HG02840 (cell line): ENCODE results near the gene TBC1D22A.

Experiments used
- ATAC-seq: cut with Tn5 transposase; IDR thresholded peaks from one replicate; pipeline ENCODE4 v1.9.1; 2021; ENCODE audit warnings: mild to moderate bottlenecking, moderate library complexity, moderate number of reproducible peaks; ENCODE audit not compliant: unreplicated experiment, low FRiP score

TBC1D22A gene

GRCh38 chr22:47121791-47122190 lies 359.3 kb downstream of the TBC1D22A start:
- ATAC-seq = no peak

DNA sequence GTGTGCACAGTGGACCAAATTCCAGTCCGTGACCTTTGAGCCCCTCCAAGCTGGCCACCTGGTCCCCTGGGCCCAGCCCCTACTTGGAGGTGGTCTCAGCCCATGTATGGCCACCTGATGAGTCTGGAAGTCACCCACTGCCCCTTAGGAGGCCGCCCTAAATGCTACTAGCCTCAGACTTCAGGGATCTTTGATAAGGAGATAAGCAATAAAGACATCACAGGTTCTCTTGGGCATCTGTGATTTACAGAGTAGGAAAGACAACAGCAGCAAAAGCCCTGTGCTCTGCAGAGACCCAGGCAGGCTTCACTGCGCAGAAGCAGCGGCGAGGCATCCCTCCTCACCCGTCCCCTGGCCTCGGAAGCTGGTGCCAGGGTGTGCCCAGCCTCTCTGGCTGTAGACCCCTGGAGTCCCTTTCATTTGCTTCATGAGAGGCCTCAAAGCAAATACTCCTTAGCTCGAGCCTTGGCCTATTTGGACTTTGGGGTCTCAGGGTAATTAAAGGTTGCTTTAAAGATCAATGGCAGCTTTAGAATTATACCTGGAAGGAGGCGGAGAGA lies 360.1 kb downstream of the TBC1D22A start:
- no peak for ATAC-seq

DNA sequence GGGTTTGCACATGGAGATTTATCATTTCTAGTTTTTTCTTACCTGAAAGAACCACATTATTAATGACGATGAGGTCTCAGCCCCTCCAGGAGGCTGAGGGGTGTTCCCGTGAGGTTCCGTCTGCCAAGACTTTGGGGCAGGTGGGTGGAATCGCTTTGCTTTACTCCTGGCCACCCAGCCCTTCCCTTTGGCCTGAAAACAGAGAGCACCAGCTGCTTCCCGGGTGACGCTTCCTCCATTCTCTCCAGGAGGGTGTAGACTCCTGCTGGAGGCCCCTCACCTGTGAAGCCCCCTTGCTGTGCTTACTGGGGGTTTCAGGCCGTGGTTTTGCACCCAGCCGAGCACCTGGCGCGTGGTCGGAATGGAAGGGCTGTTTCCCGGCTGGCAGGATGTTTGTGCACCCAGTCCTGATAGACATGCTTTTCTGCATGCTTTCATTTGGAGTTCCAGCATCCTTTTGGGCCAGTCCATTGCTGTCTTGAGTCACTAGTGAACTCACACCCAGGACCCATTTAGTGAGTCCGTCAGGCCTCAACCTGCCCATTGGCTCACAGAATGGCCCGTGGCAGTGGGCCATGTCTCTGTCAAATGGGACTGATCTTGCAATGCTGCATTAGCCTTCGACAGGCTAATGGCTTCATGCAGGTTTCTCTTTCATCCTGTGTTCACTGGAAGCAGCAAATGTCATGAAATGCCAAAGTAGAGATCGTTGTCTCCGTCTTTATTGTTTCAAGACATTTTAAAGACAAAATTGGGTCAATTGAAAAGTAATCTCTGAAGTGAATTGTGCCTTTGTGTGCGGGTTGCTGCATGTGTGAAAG lies 360.8 kb downstream of the TBC1D22A start:
- ATAC-seq = no peak

GRCh38 chr22:47123827-47124442 lies 361.5 kb downstream of the TBC1D22A start:
- ATAC-seq = no peak

GRCh38 chr22:47124451-47124881 lies 362.0 kb downstream of the TBC1D22A start:
- ATAC-seq = no peak

GRCh38 chr22:47124961-47125360 lies 362.5 kb downstream of the TBC1D22A start:
- no peak for ATAC-seq

DNA sequence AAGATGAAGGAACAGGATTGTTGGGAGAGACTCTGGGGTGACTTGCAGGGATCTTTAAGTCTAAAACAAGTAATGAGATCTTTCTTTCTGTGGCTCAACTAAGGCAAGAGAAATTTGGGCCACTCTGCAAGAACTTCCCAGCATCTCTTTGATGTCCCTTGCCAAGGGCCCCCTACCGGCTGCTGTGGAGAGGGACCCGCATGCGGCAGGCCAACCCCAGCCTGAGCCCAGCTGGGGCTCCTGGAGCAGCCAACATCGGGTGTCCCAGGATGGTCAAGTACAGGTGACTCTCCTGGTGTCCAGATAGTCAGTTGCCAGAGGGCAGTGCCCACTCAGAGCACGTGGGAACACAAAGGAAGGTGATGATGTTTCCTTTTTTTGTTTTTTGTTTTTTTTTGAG lies 363.2 kb downstream of the TBC1D22A start:
- no peak for ATAC-seq

DNA sequence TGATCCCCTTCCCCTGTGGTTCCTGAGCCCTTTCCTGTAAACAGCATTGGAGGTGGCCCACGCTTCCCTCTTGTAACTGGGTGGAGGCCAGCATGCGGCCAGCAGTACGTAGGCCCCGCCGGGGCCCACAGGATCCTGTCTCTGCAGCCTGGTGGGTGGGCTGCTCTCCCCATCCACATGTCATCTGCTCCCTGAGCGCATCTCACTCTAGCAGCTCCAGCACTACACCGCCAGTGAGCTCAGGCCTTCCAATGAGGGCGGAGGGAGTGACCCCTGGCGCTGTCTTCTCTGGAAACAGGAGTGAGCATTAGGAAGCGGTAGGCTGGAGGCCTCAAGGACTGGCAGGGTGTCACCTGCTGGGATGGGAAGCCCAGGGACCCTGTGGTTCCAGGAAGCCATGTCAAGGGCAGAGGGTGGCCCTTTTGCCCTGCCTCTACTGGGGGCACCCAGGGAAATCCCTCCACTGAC lies 363.9 kb downstream of the TBC1D22A start:
- ATAC-seq = no peak

DNA sequence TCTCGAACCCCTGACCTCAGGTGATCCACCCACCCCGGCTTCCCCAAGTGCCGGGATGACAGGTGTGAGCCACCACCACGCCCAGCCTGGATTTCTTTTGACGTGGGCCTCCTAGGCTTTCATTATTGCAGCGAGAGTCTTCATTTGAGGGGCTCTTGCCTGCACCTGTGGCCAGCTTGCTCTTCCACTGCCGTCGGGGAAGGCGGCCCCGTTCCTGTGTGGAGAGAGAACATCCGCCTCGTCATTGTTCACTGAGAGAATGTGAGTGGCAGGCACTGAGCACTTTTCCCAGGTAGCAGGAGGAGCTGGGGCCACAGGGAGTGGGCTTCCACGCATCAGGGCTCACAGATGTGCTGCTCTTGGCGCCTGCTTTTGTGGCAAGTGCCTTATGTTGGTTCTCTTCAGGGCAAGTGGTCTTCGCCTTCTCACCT lies 365.0 kb downstream of the TBC1D22A start:
- ATAC-seq = no peak

DNA sequence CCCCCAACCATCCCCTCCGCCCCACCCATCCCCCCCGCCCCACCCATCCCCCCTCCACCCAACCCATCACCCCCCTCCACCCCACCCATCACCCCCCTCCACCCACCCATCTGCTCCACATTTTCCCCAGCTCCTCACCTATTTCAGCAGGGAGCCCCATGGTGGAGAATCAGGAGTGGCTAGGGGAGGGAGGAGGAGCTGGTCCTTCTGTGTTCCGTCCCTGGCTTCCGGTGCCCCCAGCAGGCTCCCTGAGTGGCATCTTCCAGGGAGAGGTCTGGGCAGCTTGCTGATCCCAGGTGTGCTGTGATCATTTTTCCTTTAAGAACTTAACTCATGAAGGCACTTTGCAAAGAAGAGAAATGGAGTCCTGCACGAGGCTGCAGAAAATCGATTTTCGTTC lies 365.8 kb downstream of the TBC1D22A start:
- ATAC-seq = no peak

DNA sequence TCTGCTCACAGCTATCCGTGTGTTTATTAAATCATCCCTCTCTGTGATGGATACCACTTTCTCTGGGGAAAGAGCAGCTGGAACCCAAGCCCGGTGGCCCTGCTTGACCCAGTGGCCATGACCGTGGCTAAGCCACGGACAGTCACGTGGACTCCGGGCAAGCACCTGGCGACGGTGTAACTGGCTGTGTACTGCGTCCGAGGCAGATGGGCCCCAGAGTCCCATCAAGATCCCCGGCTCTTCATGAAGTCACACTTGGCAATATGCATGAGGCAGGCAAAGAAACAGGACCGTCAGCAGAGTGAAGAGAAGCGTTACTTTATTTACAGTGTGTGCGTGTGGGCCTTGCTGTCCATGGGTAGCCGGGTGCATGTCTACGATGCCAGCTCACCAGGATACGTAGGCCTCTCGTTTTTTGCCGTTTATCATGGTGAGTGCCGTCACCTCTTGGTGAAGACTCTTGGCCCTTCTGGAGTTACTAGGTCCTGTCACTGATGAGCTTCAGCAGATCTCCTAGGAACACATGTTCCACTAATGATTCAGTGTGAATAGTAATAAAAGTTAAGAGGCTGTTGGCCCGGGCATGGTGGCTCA lies 366.3 kb downstream of the TBC1D22A start:
- no peak for ATAC-seq

GRCh38 chr22:47129902-47130635 lies 367.6 kb downstream of the TBC1D22A start:
- no peak for ATAC-seq

- ATAC-seq = no peak
Observed at GRCh38 chr22:47130883-47131631, 368.6 kb downstream of the TBC1D22A start.

GRCh38 chr22:47131632-47132427 lies 369.4 kb downstream of the TBC1D22A start:
- ATAC-seq = no peak

DNA sequence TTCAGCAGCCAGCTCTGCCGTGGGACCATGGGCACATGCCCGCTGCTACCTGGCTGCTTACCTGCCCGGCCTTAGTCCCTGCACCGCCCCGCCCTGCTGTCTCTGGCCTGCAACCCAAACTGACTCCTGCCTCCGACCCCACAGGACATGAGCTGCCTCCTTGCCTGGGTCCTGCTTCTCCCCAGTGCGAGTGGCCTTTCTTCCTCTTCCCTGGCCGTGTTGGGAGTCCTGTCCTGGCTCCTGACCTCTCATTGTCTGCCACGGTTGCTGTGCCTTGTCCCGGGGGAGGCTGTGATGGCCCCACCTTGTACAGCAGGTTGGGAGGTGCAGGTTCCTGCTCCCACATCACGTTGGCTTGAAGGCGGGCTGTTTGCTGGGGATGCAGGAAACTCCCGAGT lies 370.0 kb downstream of the TBC1D22A start:
- ATAC-seq = no peak

- no peak for ATAC-seq
Observed at GRCh38 chr22:47133061-47133969, 370.9 kb downstream of the TBC1D22A start.

DNA sequence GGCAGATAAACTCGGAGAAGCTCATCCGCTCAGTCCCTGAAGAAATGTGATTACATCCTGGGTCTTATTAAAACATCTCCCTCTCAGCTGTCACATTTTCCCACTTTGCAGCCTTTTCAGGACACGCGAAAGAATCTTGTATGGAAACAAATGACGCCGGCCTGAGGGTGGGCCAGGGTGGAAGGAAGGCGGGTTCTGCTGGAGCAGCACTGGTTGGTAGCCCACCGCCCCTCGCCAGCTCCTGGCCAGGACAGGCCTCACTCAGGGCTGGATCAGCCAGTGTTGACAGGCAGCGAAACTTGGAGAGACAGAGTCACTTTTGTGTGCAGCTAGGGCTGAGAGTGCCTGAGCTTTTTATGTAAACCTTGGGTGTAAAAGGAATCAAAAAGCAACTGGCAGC lies 371.8 kb downstream of the TBC1D22A start:
- no peak for ATAC-seq

- ATAC-seq = no peak
Observed at GRCh38 chr22:47135338-47135737, 372.9 kb downstream of the TBC1D22A start.
